ENCODE results near the gene SDR9C7.
"Not testable (repeated sequence)": the region's sequence is repeated elsewhere in the genome, so short reads cannot be mapped to it uniquely, and the experiment has no call there.

DNA sequence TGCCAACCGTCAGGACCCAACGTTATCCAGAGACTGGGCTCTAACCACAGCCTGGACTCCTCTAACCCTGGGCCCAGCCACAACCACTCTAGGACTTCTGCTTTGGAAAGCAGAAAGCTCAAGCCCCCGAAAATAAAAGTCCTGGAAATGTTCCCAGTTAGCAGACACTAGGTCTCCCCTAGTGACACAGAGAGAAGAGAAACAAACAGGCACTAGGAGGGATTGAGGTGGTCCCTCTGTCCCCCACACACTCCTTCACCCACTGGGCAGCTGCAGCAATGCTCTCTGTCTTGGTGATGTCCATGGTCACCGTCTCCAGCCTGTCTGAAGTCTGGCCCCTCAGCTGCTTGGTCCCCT, 6.7 kb upstream of the SDR9C7 start:
- TF ChIP-seq, protein P1, sequence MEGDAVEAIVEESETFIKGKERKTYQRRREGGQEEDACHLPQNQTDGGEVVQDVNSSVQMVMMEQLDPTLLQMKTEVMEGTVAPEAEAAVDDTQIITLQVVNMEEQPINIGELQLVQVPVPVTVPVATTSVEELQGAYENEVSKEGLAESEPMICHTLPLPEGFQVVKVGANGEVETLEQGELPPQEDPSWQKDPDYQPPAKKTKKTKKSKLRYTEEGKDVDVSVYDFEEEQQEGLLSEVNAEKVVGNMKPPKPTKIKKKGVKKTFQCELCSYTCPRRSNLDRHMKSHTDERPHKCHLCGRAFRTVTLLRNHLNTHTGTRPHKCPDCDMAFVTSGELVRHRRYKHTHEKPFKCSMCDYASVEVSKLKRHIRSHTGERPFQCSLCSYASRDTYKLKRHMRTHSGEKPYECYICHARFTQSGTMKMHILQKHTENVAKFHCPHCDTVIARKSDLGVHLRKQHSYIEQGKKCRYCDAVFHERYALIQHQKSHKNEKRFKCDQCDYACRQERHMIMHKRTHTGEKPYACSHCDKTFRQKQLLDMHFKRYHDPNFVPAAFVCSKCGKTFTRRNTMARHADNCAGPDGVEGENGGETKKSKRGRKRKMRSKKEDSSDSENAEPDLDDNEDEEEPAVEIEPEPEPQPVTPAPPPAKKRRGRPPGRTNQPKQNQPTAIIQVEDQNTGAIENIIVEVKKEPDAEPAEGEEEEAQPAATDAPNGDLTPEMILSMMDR (IDR thresholded peaks at IDR 0.05 in 2 of 3, conservative IDR thresholded peaks at IDR 0.05 in 1 of 3; ENCODE audit: borderline replicate concordance in 1 of 3, insufficient read depth in 1 of 3, low read depth in 2 of 3, low read length in 2 of 3): not testable (repeated sequence)
- not testable (repeated sequence) for TF ChIP-seq ZNF274 (IDR thresholded peaks at IDR 0.05; ENCODE audit: low read depth, low read length); YY1 (IDR thresholded peaks at IDR 0.05; ENCODE audit: extremely low read depth, insufficient replicate concordance, low read depth, low read length)
